HG02798 (cell line): ENCODE data around the gene ANKFN1.
"Not testable (repeated sequence)": the region's sequence is repeated elsewhere in the genome, so short reads cannot be mapped to it uniquely, and the experiment has no call there.

ENCODE experiments used
- ATAC-seq: cut with Tn5 transposase; IDR thresholded peaks from one replicate; pipeline ENCODE4 v1.9.1; 2021; ENCODE audit warnings: mild to moderate bottlenecking; ENCODE audit not compliant: unreplicated experiment, poor library complexity

The ANKFN1 gene

DNA sequence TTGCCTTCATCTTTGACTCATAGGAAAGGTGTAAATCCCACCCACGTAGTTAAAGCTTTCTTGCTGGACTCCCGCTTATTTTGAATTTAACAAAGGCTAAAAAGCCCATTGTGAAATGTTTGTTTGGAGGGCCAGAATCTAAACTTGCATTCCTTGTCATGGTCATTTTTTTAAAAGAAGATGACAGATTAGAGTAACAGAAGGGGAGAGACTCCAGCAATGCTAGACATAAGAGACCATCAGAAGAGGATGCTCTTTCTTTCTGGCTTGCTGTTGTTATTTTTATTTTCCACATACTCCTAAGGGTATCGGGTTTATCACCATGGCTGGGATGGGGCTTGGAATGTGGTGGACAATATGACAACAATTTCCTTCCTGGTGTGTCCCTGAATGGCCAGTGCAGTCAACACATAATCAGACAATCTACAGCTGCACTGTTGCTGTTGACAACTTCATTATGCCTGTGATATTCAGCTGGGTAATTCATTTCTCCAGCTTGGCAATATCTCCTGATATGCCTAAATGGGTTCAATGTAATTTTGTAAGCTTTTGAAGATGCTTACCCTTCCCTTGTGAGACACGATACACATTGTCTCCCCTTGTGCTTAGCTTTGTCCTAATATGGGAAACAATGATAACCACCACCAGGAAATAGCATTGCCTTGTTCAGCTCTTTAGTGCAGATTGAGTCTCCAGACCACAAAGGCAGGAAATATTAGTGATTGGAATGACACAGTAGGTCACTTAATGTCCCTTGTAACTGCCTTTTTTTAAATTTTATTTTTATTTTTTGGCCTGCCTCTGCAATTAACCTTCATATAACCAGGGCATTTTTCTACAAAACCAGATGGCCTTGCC is 164.3 kb downstream of the ANKFN1 start:
- no peak for ATAC-seq

DNA sequence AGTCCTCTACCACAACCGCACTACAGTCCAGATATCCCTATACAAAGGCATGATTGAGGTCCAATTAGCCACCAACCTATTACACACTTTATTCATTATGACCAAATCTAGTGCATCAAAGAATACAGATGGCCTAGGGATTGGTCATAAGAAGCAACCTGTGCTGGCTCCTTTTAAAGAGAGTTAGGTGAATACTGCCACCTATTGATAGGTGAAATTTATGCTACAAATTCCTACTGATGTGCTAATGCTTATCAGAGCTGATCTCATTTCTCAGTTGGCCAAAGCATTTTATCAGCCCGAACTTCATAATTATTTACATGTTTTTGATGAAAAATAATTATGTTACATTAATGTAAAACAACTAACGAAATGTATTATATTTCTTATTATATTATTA is 166.3 kb downstream of the ANKFN1 start:
- peak; percentile 73 for ATAC-seq

DNA sequence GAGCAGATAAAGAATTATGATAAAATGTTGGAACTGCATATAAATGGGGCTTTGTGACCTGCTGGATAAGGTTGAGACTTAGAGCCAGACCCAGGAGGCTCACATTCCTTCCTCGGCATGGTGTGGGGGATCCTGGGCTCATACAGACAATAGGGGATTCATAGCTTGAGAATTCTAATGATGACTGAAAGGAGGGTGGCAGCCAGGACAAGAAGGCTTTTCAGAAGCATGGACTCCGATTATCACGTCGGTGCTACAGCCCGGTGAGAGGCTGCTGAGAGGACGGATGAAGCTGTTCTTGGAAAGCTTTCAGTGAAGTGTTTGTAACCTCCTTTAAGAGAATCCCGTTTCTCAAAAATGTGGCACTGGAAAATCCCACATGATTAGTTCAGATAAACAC is 167.2 kb downstream of the ANKFN1 start:
- no peak for ATAC-seq

DNA sequence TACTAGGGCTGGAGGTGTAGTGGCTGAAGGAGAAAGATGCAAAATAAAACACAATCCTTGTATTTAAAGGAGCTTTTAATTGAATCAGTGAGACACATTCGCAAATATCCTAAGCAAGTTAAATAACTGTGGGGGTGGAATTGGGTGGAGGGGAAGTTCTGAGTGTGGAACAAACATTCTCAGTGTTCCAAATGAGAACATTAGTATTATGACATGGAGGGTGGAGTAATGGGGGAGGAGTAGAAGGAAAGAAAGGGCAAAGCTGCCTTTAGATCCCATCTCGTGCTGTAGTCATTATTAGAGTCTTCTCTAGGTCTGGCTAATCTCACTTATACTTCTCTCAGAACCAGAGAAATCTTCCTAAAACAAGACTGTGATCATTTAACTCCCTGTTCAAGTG is 169.7 kb downstream of the ANKFN1 start:
- ATAC-seq, result no peak

DNA sequence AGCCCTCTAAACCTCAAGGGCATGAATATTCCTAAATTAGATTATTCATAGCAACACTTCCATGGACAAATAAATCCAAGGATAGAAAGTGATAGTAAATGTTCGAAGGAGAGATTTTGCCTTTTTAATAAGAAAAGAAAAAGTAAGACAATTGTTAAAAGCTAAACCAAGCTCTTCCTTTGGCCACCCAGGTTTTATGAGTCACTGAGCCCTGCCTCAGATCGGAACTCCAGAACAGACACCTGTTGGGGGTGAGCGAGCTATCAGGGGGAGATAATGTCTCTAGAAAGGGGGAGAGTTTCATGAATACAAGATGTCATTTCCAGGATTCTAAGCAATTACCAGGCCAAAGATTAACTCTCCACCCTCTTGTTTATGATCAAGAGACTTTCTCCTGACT is 171.4 kb downstream of the ANKFN1 start:
- no peak for ATAC-seq

DNA sequence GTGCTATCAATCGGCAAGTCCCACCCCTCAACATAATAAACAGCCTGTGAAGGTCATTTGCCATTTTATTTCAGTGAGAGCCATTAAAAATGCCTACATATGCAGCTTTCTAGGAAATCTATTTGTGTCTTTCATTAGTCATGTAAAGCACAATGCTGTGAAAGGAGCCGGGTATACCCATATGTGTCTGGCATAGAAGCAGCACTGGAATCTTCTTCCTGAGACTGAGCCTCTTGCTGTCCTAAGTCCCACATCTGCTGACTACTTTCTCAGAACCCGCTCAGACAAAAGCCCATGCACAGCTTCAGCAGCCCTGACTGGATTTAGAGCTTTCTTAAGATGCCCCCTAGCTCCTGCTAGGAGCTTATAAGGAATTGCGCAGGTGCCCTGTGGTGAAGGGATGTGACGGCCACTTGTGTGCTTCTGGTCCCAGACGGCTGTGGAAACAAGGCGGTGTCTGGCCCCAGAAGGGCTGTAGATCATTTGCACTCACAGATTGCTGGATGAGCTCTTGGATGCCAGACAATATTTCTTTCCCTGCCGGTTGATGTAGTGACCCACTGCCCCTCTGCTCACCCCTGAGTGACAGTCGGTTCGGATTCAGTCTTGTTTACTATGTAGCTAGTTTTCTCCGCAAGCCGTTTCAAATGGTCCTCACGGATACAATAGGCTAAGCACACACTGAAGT is 172.2 kb downstream of the ANKFN1 start:
- ATAC-seq, result no peak

DNA sequence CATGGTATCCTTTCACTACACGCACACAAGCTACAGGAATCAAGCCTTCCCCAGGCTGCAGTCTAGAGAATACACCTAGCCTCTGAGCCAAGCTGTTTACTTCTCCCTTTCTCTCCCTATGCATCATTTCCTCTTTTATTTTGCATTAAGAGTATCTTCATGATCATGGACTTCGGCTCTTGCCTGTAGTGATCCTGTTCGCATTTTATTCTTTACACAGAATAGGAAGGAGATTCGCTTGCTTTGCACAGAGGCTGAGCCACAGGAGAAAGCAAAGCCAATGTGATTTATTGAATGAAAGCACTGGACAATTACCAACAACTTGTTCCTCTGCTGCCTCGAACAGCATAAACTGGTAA is 172.7 kb downstream of the ANKFN1 start:
- ATAC-seq, result no peak

DNA sequence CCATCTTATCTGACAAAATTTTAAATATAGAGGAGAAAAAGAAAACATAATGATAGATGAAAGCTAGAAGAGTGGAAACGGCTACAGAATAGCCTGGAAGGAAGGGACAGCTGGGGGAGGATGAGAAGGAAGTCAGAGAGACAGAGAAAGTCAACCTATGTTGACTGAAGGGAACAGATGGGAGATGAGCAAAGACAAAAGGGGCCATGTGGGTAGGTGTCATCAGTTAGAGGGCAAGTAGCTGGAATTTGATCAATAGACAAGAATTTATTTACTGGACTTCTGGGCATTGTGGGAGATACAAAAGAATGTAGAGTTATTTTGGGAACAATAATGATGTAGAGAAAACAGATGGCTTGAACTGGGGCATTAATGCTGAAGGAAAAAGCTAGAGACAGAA is 194.4 kb downstream of the ANKFN1 start:
- ATAC-seq, result no peak

DNA sequence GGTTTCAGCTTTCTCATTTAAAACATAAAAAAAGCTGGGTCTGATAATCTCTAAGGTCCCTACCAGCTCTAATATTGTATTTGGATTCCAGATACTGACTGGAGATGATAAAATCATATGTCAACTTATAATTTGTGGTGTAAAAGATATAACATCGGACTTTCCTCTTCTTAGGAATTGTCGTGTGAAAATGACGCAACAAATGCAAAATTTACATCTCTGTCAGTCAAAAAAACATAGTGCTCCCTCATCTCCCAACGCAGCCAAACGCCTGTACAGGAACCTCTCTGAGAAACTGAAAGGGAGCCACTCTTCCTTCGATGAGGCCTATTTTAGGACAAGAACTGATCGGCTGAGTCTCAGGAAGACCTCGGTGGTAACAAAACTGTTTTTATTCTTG is 197.3 kb downstream of the ANKFN1 start:
- no peak for ATAC-seq

DNA sequence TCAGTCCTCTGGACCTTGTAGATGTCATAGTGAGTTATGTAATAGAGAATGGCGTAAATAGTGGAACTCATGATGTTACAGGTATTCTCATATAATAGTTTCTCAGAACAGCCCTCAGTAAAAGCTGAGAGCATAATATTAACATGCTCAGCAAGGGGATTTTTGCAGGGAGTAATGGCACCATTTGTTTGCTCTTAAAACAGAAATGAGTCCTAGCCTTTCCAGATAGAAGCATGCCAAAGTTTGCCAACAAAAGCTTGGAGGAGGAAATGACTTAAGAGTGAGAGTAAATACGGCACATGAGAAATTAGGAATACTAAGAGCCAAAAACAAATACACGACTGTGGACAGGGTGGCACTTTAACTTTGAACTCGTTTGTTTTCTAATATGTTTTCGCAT is 198.4 kb downstream of the ANKFN1 start:
- ATAC-seq, result no peak

DNA sequence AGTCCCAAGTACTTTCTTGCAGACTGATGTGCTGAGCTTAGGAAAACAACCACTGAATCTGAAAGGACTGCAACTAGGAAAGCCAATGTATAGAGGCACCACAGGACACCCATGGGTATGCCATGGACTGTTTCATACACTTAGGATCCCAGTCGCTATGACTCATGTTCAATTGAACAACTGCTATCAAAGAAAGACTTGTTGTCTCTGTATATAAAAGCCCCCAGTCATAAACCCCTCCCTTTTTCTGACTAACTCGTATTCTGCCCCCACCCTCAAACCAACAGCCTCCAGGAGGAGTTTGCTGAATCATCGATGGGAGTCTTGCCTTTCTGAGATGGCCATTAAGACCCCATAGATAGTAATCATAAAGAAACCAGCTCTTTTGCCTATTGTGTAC is 205.4 kb downstream of the ANKFN1 start:
- ATAC-seq, result no peak

DNA sequence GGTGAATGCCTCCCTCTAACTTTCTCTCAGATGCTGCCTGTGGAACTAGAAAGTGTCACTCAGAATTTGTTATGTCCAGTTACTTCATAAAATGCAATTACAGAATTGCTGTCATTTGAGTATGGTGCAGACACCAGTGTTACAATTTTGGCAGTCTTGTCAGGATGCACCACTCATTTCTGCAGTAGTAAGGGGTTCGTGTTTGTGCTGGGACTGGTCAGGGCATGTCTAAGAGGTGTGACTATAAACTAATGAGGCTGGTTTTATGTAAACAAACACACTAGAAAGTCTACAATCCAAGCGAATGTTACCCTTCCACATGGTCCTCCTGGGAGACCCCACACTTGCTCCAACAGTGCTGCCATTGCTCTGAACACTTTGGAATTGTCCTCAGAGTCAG is 206.2 kb downstream of the ANKFN1 start:
- no peak for ATAC-seq

DNA sequence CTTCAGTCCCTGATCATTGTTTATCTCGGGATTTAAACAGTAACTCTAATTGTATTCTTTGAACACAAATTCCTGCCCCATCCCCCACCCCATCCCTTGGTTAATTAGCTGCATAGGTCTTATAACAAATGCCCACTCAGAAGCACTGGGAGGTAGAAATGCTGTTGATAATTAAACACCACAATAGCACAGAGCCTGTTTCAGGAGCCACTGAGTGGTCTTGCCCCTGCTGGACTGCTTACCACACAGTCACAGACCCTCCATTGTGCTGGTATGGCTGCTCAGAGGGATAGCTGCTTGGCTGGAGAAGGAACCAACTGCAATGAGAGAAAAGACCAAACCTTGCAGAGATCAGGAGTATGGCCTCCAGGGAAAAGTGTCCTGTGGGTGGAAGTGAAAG is 214.1 kb downstream of the ANKFN1 start:
- no peak for ATAC-seq

DNA sequence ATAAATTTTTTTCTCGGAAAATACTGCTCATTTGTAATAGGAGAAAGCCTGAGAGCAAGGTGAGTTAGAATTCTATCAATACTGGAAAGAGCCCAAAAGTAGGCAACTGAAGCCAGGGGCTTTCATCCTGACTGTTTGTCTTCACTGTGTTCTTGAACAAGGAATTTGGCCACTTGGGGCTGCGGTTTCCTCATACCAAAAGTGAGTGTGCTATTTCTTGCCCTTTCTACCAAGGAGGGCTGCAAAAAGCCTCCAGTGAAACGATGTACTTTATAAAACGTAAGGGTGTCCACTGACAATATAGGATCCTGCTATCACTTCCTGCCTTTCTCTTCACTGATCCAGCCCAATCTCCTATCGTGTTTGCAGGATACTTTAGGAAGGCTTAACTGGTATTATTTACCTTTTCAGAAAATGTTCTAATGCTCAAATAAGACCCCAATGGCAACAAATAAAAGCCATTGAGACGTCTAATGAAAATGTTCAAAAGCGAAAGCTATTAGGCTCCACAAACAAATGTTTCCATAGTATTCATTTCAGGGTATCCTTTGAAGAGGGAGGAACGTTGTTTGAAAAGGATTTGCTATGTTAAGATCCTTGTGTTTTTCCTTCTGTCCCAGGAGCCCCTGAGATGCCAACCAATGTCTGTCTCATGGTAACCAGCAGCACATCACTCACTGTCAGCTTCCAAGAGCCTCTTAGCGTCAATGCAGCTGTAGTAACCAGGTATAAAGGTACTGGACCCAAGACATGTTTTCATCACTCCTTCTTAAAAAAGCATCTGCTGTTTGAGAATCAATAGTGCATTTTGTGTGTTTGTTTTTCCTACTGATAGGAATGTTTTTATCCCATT is 220.9 kb downstream of the ANKFN1 start:
- no peak for ATAC-seq

DNA sequence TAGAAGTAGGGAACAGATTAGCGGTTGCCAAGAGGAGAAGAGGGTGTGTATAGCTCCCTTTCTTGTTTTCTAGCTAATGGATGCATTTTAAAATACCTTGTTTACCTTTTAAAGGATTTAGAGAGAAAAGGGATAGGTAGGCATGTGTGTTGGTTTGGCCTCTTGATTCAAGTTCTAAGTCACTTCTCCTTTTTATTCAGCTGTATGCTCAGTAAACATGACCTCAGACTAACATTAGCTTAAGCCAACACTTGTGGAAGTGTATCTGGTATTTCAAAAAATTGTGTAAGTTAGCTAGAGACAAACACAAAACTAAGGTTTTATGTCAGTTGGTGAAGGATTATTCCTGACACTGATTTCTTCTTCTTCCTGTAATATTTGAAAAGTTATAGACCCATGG is 236.1 kb downstream of the ANKFN1 start:
- ATAC-seq, result no peak

DNA sequence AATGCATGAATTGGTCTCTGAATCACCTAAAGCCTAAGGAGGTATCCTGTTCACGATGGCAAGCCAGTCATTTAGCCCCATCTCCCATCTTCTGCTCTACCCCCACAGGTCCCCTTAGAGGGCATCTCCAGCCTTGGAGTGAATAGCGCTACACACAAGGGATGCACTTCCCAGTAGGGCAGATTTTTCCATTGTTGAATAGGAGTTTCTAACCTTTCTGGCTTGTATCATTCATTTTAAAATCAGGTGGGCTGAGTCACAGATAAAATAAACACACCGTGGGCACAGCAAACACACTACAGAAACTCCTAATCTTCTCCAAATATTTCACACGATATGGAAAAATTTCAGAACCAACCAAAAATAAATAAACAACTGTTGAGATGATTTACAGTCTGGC is 239.0 kb downstream of the ANKFN1 start:
- no peak for ATAC-seq

DNA sequence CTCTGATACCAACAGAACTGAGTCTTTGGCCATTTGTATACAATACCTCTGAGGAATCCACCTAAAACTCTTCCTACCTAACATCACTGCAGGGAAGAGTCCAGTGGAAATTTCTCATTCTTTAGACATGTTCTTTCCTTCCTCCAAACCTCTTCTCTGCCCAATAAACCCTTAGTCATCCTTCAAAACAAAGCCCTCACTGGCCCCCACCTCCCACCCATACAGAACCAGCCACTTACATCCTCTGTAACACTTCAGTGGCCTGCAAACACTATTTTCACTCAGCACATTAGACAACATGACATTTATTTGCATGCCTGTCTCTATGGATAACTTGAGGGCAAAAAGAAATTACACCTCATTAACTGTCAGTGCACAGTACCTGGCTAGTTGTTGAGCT is 239.9 kb downstream of the ANKFN1 start:
- ATAC-seq, result no peak

DNA sequence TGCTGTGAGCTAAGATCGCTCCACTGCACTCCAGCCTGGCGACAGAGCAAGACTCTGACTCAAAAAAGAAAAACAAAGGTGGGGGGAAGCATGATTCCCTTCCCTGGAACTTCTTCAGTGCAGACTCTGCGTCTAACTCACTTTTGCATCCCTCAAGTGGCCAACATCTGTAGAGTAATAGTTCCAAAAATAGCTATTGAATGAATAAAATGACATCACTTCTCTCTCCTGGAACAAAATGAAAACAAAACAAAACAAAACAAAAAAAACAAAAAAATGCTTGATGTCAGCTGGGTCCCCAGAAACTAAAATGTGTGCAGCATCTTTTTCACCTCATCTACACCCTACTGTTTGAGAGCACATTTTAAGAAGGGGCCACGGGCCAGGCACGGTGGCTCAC is 242.5 kb downstream of the ANKFN1 start:
- ATAC-seq, result no peak

DNA sequence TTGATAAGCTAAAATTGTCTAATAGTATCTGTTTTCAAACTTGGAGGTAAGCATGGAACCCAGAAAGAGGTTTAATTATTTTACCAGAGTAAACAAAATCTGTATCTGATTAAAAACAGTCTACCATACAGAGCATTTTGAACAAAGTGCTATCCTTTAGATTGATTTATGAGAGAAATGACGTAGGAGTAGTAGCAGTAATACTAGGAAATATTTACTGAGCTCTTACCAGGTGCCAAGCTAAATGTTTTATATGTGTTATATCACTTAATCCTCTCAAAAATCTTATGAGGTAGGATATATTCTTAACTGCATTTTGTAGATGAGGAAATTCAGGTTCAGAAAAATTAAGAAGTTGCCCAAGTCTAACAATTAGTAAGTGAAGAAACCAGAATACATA is 253.8 kb downstream of the ANKFN1 start:
- no peak for ATAC-seq

DNA sequence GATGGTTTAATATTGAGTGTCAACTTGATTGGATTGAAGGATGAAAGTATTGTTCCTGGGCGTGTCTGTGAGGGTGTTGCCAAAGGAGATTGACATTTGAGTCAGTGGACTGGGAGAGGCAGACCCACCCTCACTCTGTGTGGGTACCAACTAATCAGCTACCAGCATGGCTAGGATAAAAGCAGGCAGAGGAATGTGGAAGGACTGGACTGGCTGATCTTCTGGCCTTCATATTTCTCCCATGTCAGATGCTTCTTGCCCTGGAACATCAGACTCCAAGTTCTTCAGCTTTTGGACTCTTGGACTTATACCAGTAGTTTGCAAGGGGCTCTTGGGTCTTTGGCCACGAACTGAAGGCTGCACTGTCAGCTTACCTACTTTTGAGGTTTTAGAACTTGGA is 259.1 kb downstream of the ANKFN1 start:
- not testable (repeated sequence) for ATAC-seq

DNA sequence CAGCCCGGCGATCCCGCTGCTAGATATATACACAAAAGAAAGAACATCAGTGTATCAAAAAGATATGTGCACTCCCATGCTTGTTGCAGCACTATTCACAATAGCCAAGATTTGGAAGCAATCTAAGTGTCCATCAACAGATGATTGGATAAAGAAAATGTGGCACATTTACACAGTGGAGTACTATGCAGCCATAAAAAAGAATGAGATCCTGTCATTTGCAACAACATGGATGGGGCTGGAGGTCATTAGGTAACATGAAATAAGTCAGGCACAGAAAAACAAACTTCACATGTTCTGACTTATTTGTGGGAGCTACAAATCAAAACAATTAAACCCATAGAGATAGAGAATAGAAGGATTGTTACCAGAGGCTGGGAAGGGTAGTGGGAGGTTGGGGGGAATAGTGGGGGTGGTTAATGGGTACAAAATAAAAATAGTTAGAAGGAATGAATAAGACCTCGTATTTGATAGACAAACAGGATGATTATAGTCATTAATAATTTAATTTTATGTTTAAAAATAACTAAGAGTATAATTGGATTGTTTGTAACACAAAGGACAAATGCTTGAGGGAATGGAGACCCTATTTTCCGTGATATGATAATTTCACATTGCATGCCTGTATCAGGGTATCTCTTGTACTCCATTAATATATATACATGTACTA is 263.5 kb downstream of the ANKFN1 start:
- ATAC-seq, result no peak
